Psoas muscle (tissue), 8 donors: Measurements from ENCODE around the gene PAX8. TPM values are rescaled to one million over a fixed set of nuclear protein-coding genes. Genes with fewer than 3 reads are reported as not detected.

Experiments used
- ATAC-seq, 4 donors: fragments of 200-7000 bp; cut with Tn5 transposase; one replicate each; pipeline ENCODE4 v1.9.1; 2020; ENCODE audit warnings: moderate library complexity in 3 of 4, mild to moderate bottlenecking in 2 of 4
- DNase-seq, 2 donors: peaks; one replicate each; pipeline ENCODE4 v3.0.0-alpha.2; 2020
- H3K27ac ChIP-seq: fragments of 200-600 bp; one replicate; pipeline ENCODE4 v1.8.0; 2022
- H3K27me3 ChIP-seq, 3 donors: fragments of 200-600 bp in 1 of 3; one replicate each; pipeline versions ENCODE4 v1.6.1 to v1.8.0; 2013 to 2022; ENCODE audit warnings: low read length in 2 of 3, mild to moderate bottlenecking in 2 of 3, moderate library complexity in 1 of 3; ENCODE audit not compliant: insufficient read depth in 3 of 3
- H3K36me3 ChIP-seq, 2 donors: fragments of 200-600 bp in 1 of 2; one replicate each; pipeline versions ENCODE4 v1.6.1 to v1.8.0; 2013 to 2022; ENCODE audit warnings: low read depth in 1 of 2, mild to moderate bottlenecking in 1 of 2, moderate library complexity in 1 of 2; ENCODE audit not compliant: insufficient read depth in 1 of 2
- H3K4me1 ChIP-seq: fragments of 200-600 bp; one replicate; pipeline ENCODE4 v1.8.0; 2022
- H3K4me3 ChIP-seq: fragments of 200-600 bp; one replicate; pipeline ENCODE4 v1.8.0; 2022; ENCODE audit warnings: mild to moderate bottlenecking
- H3K9me3 ChIP-seq: fragments of 200-600 bp; one replicate; pipeline ENCODE4 v1.8.0; 2022
- WGBS, 3 donors: extraction: QIAGEN DNeasy Blood & Tissue Kit; methylation state at CpG; one replicate each; pipeline versions ENCODE4 v1.1.6 to v1.1.7; 2013; 5-methylcytosine and 5-hydroxymethylcytosine counted together
- intact Hi-C, 2 donors: fragments of 100-400 bp; cut with DNase I; formaldehyde crosslinking; loops; one replicate each; pipeline versions ENCODE4 v1.11.0 to v1.14.2; 2022
- polyA plus RNA-seq, 3 donors: library from polyadenylated mRNA; stranded (reverse); fragments of 200-250 nt; gene quantifications; one replicate each; pipeline ENCODE4 v1.2.3, GENCODE V29; 2013
- total RNA-seq, 4 donors: library from RNA; stranded (reverse); fragmentation: NEBNext Ultra II Directional in 2 of 4; extraction: Animal tissue kit (Norgen Biotek cat#: 25700) in 2 of 4; gene quantifications; one replicate each; pipeline versions ENCODE4 v1.2.1 to v1.2.4, GENCODE V29; 2021 to 2023
- TF ChIP-seq, protein P1 (sequence below): fragments of 200-600 bp; IDR thresholded peaks from one replicate; pipeline ENCODE4 v1.8.0; 2022; ENCODE audit warnings: antibody characterized with exemption
- donor health status: healthy with polysubstance abuse.
- donor health status: DM: no; HTN: no; CAD: no; lungs with moderate emphysema.
- donor health status: Bipolar disorder and iron deficiency.
- donor health status: healthy.
- donor health status: DM: yes; HTN: yes; CAD: no.
- donor health status: DM: no; HTN: no; CAD: no.
- donor health status: DM: no; HTN: no; CAD: no.
- donor health status: DM: yes; HTN: yes; CAD: no.

PAX8 gene
- total and polyA plus RNA-seq, 7 donors: 0.12 to 3.1 (median 0.35) TPM; not detected in 1

DNA sequence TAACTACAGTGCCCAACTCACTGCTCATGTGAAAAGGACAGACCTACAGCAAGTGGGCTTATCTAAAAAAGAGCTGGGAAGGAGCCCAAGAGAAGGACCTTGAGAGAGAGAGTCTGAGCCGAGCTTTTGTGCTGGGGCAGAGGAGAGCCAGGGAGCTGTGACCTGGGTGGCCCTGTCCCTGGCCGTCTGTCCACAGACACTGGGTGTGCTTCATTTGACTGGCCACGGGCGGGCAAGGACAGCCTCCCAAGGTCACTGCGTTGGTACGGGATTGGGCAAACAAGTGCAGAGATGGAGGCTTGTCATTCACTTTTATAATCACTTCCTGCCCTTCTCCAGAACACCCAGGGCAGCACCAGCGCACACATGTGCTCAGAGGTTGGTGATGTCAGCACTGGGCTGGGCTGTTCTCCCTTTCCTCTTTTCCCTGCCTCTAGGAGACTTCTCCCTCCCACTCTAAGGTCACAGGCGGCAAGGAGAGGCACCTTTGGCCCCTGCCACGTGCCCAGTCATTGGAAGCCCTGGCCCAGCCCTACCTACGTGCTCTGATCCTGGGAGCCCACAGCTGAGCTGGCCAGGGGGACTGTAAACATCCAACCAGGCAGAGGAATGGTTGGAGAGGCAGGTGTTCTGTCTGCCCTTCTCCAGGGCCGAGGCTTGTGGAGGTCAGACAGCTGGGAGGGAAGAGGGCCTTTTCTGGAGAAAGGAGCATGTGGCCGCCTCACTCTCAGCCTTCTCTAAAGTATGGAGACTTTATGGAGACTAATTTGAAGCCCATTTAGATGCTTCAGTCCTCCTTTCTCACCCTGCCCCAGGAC lies 111.4 kb downstream of the PAX8 start:
- intact Hi-C loops: no loop called here
- 50 to 59% (median 56%) methylated on average over 12 of the region's 12 CpGs for WGBS, 3 donors
- no peaks in the 10 kb centered on the region for H3K36me3 ChIP-seq
- no peak overlapping the region for H3K4me3 ChIP-seq
- no peaks in the 10 kb centered on the region for H3K27me3 ChIP-seq
- no peaks in the 10 kb centered on the region for H3K9me3 ChIP-seq
- no peak overlapping the region for H3K27ac ChIP-seq
- no peaks in the 10 kb centered on the region for H3K4me1 ChIP-seq
- ATAC-seq (peak in 2 of 4 donors; percentile 9 to 10), DNase-seq (peak in 1 of 2 donors; percentile 39)
- TF ChIP-seq, protein P1, sequence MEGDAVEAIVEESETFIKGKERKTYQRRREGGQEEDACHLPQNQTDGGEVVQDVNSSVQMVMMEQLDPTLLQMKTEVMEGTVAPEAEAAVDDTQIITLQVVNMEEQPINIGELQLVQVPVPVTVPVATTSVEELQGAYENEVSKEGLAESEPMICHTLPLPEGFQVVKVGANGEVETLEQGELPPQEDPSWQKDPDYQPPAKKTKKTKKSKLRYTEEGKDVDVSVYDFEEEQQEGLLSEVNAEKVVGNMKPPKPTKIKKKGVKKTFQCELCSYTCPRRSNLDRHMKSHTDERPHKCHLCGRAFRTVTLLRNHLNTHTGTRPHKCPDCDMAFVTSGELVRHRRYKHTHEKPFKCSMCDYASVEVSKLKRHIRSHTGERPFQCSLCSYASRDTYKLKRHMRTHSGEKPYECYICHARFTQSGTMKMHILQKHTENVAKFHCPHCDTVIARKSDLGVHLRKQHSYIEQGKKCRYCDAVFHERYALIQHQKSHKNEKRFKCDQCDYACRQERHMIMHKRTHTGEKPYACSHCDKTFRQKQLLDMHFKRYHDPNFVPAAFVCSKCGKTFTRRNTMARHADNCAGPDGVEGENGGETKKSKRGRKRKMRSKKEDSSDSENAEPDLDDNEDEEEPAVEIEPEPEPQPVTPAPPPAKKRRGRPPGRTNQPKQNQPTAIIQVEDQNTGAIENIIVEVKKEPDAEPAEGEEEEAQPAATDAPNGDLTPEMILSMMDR: no peak

DNA sequence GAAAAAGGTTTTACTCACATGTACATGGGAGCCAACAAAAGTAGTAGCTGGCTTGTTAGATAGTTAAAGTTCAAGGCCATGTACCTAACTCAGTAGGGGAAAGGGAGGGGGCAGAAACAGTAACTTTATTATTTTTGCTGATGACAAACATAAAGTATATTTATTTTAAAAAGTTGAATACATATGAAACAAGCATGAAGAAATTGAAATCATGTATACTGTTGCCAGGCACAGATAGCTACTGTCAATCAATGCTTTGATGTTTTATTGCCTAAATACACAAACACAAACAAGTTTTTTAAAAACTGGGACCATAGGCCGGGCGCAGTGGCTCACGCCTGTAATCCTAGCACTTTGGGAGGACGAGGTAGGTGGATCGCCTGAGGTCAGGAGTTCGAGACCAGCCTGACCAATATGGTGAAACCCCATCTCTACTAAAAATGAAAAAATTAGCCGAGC lies 112.5 kb downstream of the PAX8 start:
- WGBS, 3 donors: 93 to 96% (median 94%) methylated on average over 7 of the region's 7 CpGs
- H3K4me3 ChIP-seq: no peak overlapping the region
- no peaks in the 10 kb centered on the region for H3K9me3 ChIP-seq
- no peaks in the 10 kb centered on the region for H3K36me3 ChIP-seq
- ATAC-seq (no peak), DNase-seq (no peak)
- H3K27me3 ChIP-seq: no peaks in the 10 kb centered on the region
- H3K4me1 ChIP-seq: no peaks in the 10 kb centered on the region
- TF ChIP-seq, protein P1: no peak
- intact Hi-C loops: no loop called here
- H3K27ac ChIP-seq: no peak overlapping the region

Other genes with a start within 250 kb of the PAX8 start
- gene IL36B, start 226.1 kb downstream of the PAX8 start, total RNA-seq: not detected
- not detected for gene IL36B, start 226.1 kb downstream of the PAX8 start, polyA plus RNA-seq
- gene IL36RN, start 219.7 kb downstream of the PAX8 start, total RNA-seq: not detected
- not detected for gene IL36RN, start 219.7 kb downstream of the PAX8 start, polyA plus RNA-seq
- not detected for gene IL1F10, start 211.0 kb downstream of the PAX8 start, total RNA-seq
- not detected for gene IL1F10, start 211.0 kb downstream of the PAX8 start, polyA plus RNA-seq
- gene IL1RN, start 151.3 kb downstream of the PAX8 start, total RNA-seq: 1 to 10 TPM in 1 of 4 donors, under 1 TPM in 2, not detected in 1; 0.19 to 2.0 (median 0.24) TPM
- gene IL1RN, start 151.3 kb downstream of the PAX8 start, polyA plus RNA-seq: under 1 TPM; 0.09 to 0.53 (median 0.23) TPM
- gene PSD4, start 105.0 kb downstream of the PAX8 start, total RNA-seq: 1 to 10 TPM in 3 of 4 donors, under 1 TPM in 1; 0.76 to 1.7 (median 1.3) TPM
- gene PSD4, start 105.0 kb downstream of the PAX8 start, polyA plus RNA-seq: under 1 TPM; 0.35 to 0.87 (median 0.82) TPM
- gene ZNG1B, start 158.8 kb upstream of the PAX8 start, total RNA-seq: 10 to 100 TPM; 18.9 to 29.3 (median 25.3) TPM
- 10 to 100 TPM; 22.7 to 63.2 (median 28.0) TPM for gene ZNG1B, start 158.8 kb upstream of the PAX8 start, polyA plus RNA-seq
- under 1 TPM in 3 of 4 donors, not detected in 1; 0.15 to 0.21 (median 0.18) TPM for gene FOXD4L1, start 219.7 kb upstream of the PAX8 start, total RNA-seq
- under 1 TPM; 0.14 to 0.19 (median 0.15) TPM for gene FOXD4L1, start 219.7 kb upstream of the PAX8 start, polyA plus RNA-seq